ENCODE measurements around the gene MRO. TPM values are rescaled to one million over a fixed set of nuclear protein-coding genes. Genes with fewer than 3 reads are reported as not detected.

MRO gene
- total and polyA plus RNA-seq, 2 of the 8 experiments (the other 6 are each of a cell fraction or from before 2014, with no cell fraction given), result 0.65 to 1.0 TPM

DNA sequence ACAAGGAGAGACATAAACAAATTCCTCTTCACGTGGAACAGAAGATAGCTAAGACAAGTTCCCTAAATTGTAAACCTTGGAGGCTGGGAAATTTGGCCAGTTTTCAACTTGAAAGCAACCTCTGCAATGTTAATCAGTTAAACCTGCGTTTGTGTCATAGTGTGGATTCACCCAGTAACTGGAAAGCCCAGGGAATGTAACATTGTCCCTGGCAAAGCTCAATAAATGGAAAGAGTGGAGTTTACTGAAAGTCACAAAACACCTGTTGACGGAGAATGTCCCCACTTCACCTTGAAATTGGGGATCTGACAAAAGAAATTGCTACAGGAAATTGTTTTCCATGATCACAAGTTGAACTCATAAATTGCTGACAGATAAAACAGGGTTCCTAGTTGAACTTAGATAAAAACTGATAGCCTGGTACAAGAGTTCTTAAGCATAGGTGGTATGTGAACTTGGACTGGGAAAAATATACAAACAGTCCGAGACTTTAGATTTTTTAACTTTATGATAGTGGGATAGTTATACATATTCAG lies 44.1 kb upstream of the MRO start:
- no peak overlapping the region for H3K18ac ChIP-seq (ENCODE audit: extremely low read depth, low read length)
- no peak overlapping the region for H2BK120ac ChIP-seq (replicated peaks; ENCODE audit: low read depth, low read length)
- no peak overlapping the region for H4K8ac ChIP-seq (ENCODE audit: extremely low read depth, insufficient read depth, low read length)
- H4K91ac ChIP-seq (replicated peaks; ENCODE audit: insufficient read length, low read length), result no peak overlapping the region
- H3K23me2 ChIP-seq (ENCODE audit: low read depth, low read length), result no peaks in the 10 kb centered on the region
- no peaks in the 10 kb centered on the region for H3K79me1 ChIP-seq (ENCODE audit: low read depth, low read length)
- FAIRE-seq (no peak), DNase-seq (ENCODE audit: low read depth in 1 of 2, low spot score in 2 of 2) (no peak)
- H2BK5ac ChIP-seq (ENCODE audit: low read depth, low read length), result no peak overlapping the region
- H3K9ac ChIP-seq (replicated peaks in 1 of 4; ENCODE audit: extremely low read depth in 1 of 4, low read depth in 3 of 4, low read length in 3 of 4), result no peak overlapping the region
- no peak overlapping the region for H3K56ac ChIP-seq (replicated peaks; ENCODE audit: insufficient read length, low read depth, low read length)
- no peak overlapping the region for H3K4me2 ChIP-seq (ENCODE audit: insufficient read depth in 1 of 2, low read depth in 2 of 2, low read length in 2 of 2)
- H3K14ac ChIP-seq (ENCODE audit: insufficient read length), result no peak overlapping the region
- no peak overlapping the region for H3K4ac ChIP-seq (replicated peaks; ENCODE audit: insufficient read length, low read depth, low read length)
- H2AK5ac ChIP-seq (ENCODE audit: low read depth, low read length), result no peak overlapping the region
- CTCF ChIA-PET (ENCODE audit: partially characterized antibody), result no interaction called here
- H3K23ac ChIP-seq (ENCODE audit: insufficient read length), result no peak overlapping the region
- H2BK12ac ChIP-seq (ENCODE audit: low read depth, low read length), result no peak overlapping the region
- H3K27ac ChIP-seq (ENCODE audit: low read depth, low read length), result no peak overlapping the region
- no peaks in the 10 kb centered on the region for H4K20me1 ChIP-seq (replicated peaks in 1 of 2; ENCODE audit: control insufficient read depth in 1 of 2, insufficient read depth in 2 of 2, low read length in 2 of 2)
- no peaks in the 10 kb centered on the region for H3K79me2 ChIP-seq (ENCODE audit: control insufficient read depth in 1 of 2, insufficient read depth in 2 of 2, low read length in 2 of 2)
- H3K27me3 ChIP-seq (replicated peaks in 1 of 4; ENCODE audit: control insufficient read depth in 3 of 4, extremely low read depth in 1 of 4, insufficient read depth in 3 of 4, low read length in 3 of 4), result no peaks in the 10 kb centered on the region
- 93% methylated on average over 4 of the region's 4 CpGs; no CpG with 5 or more reads in 1 of the 2 experiments for WGBS, 2 experiments (ENCODE audit: extremely low coverage in 1 of 2, insufficient coverage in 1 of 2, insufficient read length in 1 of 2, insufficient replicate concordance in 2 of 2, low coverage in 1 of 2, low lambda C conversion rate in 2 of 2, missing lambda C conversion rate in 1 of 2)
- H2BK15ac ChIP-seq (ENCODE audit: low read length), result no peak overlapping the region
- no peaks in the 10 kb centered on the region for H3K4me1 ChIP-seq (replicated peaks in 1 of 4; ENCODE audit: control insufficient read depth in 3 of 4, insufficient read depth in 4 of 4, low read length in 3 of 4)
- H2AFZ ChIP-seq (ENCODE audit: low read length), result no peak overlapping the region
- POLR2A ChIA-PET (ENCODE audit: partially characterized antibody), result interaction anchor here (1.2 kb wide), 1 partner anchor 137 kb away, joined by 3 read pairs; no protein-coding TSS in a partner anchor
- H2BK20ac ChIP-seq (ENCODE audit: low read length), result no peak overlapping the region
- H4K5ac ChIP-seq (ENCODE audit: insufficient read length, low read depth, low read length), result no peak overlapping the region
- H3K9me3 ChIP-seq (ENCODE audit: insufficient read depth in 2 of 2, low read depth in 1 of 2, low read length in 1 of 2), result no peaks in the 10 kb centered on the region
- no peaks in the 10 kb centered on the region for H3K36me3 ChIP-seq (ENCODE audit: control insufficient read depth in 2 of 4, insufficient read depth in 4 of 4, low read length in 3 of 4)
- no peak overlapping the region for H3K4me3 ChIP-seq (ENCODE audit: extremely low read depth in 1 of 4, insufficient read depth in 2 of 4, low read depth in 3 of 4, low read length in 4 of 4)
- no peak for TF ChIP-seq ATF2 (IDR thresholded peaks at IDR 0.05; ENCODE audit: low read length)
- no peak for TF ChIP-seq CTCF (IDR thresholded peaks at IDR 0.05; ENCODE audit: control extremely low read depth in 1 of 3, insufficient read depth in 1 of 3, low read depth in 1 of 3, low read length in 3 of 3)
- TF ChIP-seq KDM5A (IDR thresholded peaks at IDR 0.05; ENCODE audit: low read length), result no peak
- no peak for TF ChIP-seq CBX5 (IDR thresholded peaks at IDR 0.05; ENCODE audit: low read depth, low read length)
- no peak for TF ChIP-seq ZNF274 (IDR thresholded peaks at IDR 0.05; ENCODE audit: borderline replicate concordance, extremely low read depth, low read length)
- no peak for TF ChIP-seq BCL11A (IDR thresholded peaks at IDR 0.05; ENCODE audit: low read depth in 2 of 2, low read length in 2 of 2)
- TF ChIP-seq CHD2 (IDR thresholded peaks at IDR 0.05; ENCODE audit: low read length), result no peak
- TF ChIP-seq JUND (IDR thresholded peaks at IDR 0.05; ENCODE audit: low read length), result no peak
- no peak for TF ChIP-seq RBBP5 (IDR thresholded peaks at IDR 0.05; ENCODE audit: borderline replicate concordance, low read depth, low read length)
- no peak for TF ChIP-seq POLR2A (IDR thresholded peaks at IDR 0.05; ENCODE audit: control extremely low read depth in 1 of 2, low read depth in 2 of 2, low read length in 2 of 2)
